Uterus (tissue), 2 donors: Measurements from ENCODE around the gene CCNYL1.

Source experiments
- CTCF ChIP-seq, 4 experiments: fragments of 200-600 bp in 2 of 4; fragments of 450-650 bp in 2 of 4; sonication (generic) in 2 of 4; IDR thresholded peaks; one replicate each; pipeline ENCODE4 v1.5.1; 2016 to 2019; ENCODE audit warnings: antibody characterized with exemption in 4 of 4, mild to moderate bottlenecking in 2 of 4, moderate library complexity in 1 of 4
- POLR2A ChIP-seq, 2 donors: fragments of 450-650 bp; IDR thresholded peaks; one replicate each; pipeline ENCODE4 v1.6.1; 2016; ENCODE audit warnings: antibody characterized with exemption in 2 of 2, mild to moderate bottlenecking in 1 of 2, moderate library complexity in 1 of 2

GRCh38 chr2:207801259-207801658 lies 89.8 kb downstream of the CCNYL1 start:
- TF ChIP-seq POLR2A (IDR thresholded peaks at IDR 0.05) = no peak
- TF ChIP-seq CTCF (IDR thresholded peaks at IDR 0.05) = no peak
